Loucy (cell line): Measurements from ENCODE around the gene RNF182.

Experiments
- H2AFZ ChIP-seq: fragments of 200-600 bp; sonication (generic); 2 replicates; pipeline ENCODE4 v1.6.0; 2016; ENCODE audit warnings: antibody characterized with exemption, mild to moderate bottlenecking, low read length, moderate library complexity
- H3F3A ChIP-seq: fragments of 200-600 bp; 2 replicates; pipeline ENCODE4 v1.6.0; 2016; ENCODE audit warnings: antibody characterized with exemption, low read depth, mild to moderate bottlenecking
- H3K27me3 ChIP-seq: fragments of 200-600 bp; sonication (generic); 2 replicates; pipeline ENCODE4 v1.6.1; 2014; ENCODE audit warnings: low read length, mild to moderate bottlenecking; ENCODE audit not compliant: insufficient read depth, poor library complexity, severe bottlenecking
- H3K36me3 ChIP-seq: fragments of 200-600 bp; sonication (generic); 2 replicates; pipeline ENCODE4 v1.6.1; 2016; ENCODE audit warnings: low read length; ENCODE audit not compliant: insufficient read depth
- H3K4me1 ChIP-seq: fragments of 200-600 bp; sonication (generic); 2 replicates; pipeline ENCODE4 v1.5.1; 2014; ENCODE audit warnings: low read length, mild to moderate bottlenecking; ENCODE audit not compliant: insufficient read depth, poor library complexity, severe bottlenecking
- H3K4me2 ChIP-seq: fragments of 200-600 bp; sonication (generic); 2 replicates; pipeline ENCODE4 v1.6.0; 2014; ENCODE audit warnings: antibody characterized with exemption, low read length, low read depth, mild to moderate bottlenecking; ENCODE audit not compliant: poor library complexity, severe bottlenecking
- H3K4me3 ChIP-seq: fragments of 200-600 bp; sonication (generic); 2 replicates; pipeline ENCODE4 v1.5.1; 2014; ENCODE audit warnings: low read length, mild to moderate bottlenecking, mixed read lengths; ENCODE audit not compliant: poor library complexity, severe bottlenecking
- H3K79me2 ChIP-seq: fragments of 200-600 bp; sonication (generic); 2 replicates; pipeline ENCODE4 v1.6.1; 2014; ENCODE audit warnings: low read length; ENCODE audit not compliant: insufficient read depth
- H3K9ac ChIP-seq: fragments of 200-600 bp; sonication (generic); 2 replicates; pipeline ENCODE4 v1.6.0; 2014; ENCODE audit warnings: mild to moderate bottlenecking, low read depth, low read length, moderate library complexity; ENCODE audit not compliant: poor library complexity, severe bottlenecking
- H3K9me2 ChIP-seq: fragments of 200-600 bp; sonication (generic); replicated peaks from 2 replicates; pipeline ENCODE4 v1.6.1; 2016; ENCODE audit warnings: low read depth, low read length, mixed read lengths
- H3K9me3 ChIP-seq: fragments of 200-600 bp; sonication (generic); 2 replicates; pipeline ENCODE4 v1.6.1; 2014; ENCODE audit warnings: mild to moderate bottlenecking, antibody characterized with exemption, low read length, low read depth; ENCODE audit not compliant: insufficient read depth
- H4K20me1 ChIP-seq: fragments of 200-600 bp; sonication (generic); 2 replicates; pipeline ENCODE4 v1.6.0; 2014; ENCODE audit warnings: antibody characterized with exemption, low read length, mild to moderate bottlenecking; ENCODE audit not compliant: insufficient read depth, poor library complexity, severe bottlenecking
- CTCF ChIP-seq: fragments of 200-600 bp; sonication (generic); conservative IDR thresholded peaks from 2 replicates; pipeline ENCODE4 v1.5.1; 2014; ENCODE audit warnings: mild to moderate bottlenecking, antibody characterized with exemption, low read length
- EZH2phosphoT487 ChIP-seq: fragments of 200-600 bp; IDR thresholded peaks from 2 replicates; pipeline ENCODE4 v1.6.1; 2018; ENCODE audit warnings: antibody characterized with exemption, mild to moderate bottlenecking, moderate library complexity, borderline replicate concordance

Gene RNF182

GRCh38 chr6:13885601-13886000 lies 39.2 kb upstream of the RNF182 start:
- Histone ChIP-seq H3K4me3 (no peak overlapping the region), H3K4me2 (no peak overlapping the region), H3K36me3 (no peaks in the 10 kb centered on the region), H4K20me1 (no peaks in the 10 kb centered on the region), H3K27me3 (no peaks in the 10 kb centered on the region), H3K9ac (no peak overlapping the region), H2AFZ (no peak overlapping the region), H3K79me2 (no peaks in the 10 kb centered on the region), H3K9me3 (no peaks in the 10 kb centered on the region), H3K4me1 (no peaks in the 10 kb centered on the region), H3K9me2 (no peaks in the 10 kb centered on the region), H3F3A (no peaks in the 10 kb centered on the region)
- no peak for TF ChIP-seq CTCF
- no peak for TF ChIP-seq EZH2phosphoT487

GRCh38 chr6:13886949-13887348 lies 37.8 kb upstream of the RNF182 start:
- H3K79me2 ChIP-seq, result no peaks in the 10 kb centered on the region
- H3K4me1 ChIP-seq, result no peaks in the 10 kb centered on the region
- H3F3A ChIP-seq, result no peaks in the 10 kb centered on the region
- H3K4me2 ChIP-seq, result no peak overlapping the region
- H4K20me1 ChIP-seq, result no peaks in the 10 kb centered on the region
- H3K27me3 ChIP-seq, result no peaks in the 10 kb centered on the region
- no peaks in the 10 kb centered on the region for H3K9me2 ChIP-seq
- H3K9me3 ChIP-seq, result no peaks in the 10 kb centered on the region
- no peak overlapping the region for H2AFZ ChIP-seq
- H3K9ac ChIP-seq, result no peak overlapping the region
- TF ChIP-seq EZH2phosphoT487, result no peak
- TF ChIP-seq CTCF, result no peak
- no peaks in the 10 kb centered on the region for H3K36me3 ChIP-seq
- H3K4me3 ChIP-seq, result no peak overlapping the region

- Histone ChIP-seq H3K9me2 (no peaks in the 10 kb centered on the region), H3K4me3 (no peak overlapping the region), H2AFZ (no peak overlapping the region), H3K4me1 (no peaks in the 10 kb centered on the region), H3K79me2 (no peaks in the 10 kb centered on the region), H3K27me3 (no peaks in the 10 kb centered on the region), H3K4me2 (no peak overlapping the region), H4K20me1 (no peaks in the 10 kb centered on the region), H3K9ac (no peak overlapping the region), H3K9me3 (no peaks in the 10 kb centered on the region), H3K36me3 (no peaks in the 10 kb centered on the region), H3F3A (no peaks in the 10 kb centered on the region)
- TF ChIP-seq CTCF (no peak), EZH2phosphoT487 (no peak)
Observed at GRCh38 chr6:13892017-13892645, 32.6 kb upstream of the RNF182 start.
